H1 (cell line): ENCODE data around the gene SLC37A2. TPM values are rescaled to one million over a fixed set of nuclear protein-coding genes. Genes with fewer than 3 reads are reported as not detected.

Experiments
- CREB1 ChIP-seq: IDR thresholded peaks from 2 replicates; pipeline ENCODE4 v1.6.1; 2012; ENCODE audit warnings: inconsistent platforms
- HDAC6 ChIP-seq: IDR thresholded peaks from one replicate; pipeline ENCODE4 v1.7.1; 2012; ENCODE audit warnings: low read depth, mild to moderate bottlenecking, inconsistent platforms, low read length, moderate library complexity
- KDM4A ChIP-seq: IDR thresholded peaks from one replicate; pipeline ENCODE4 v1.7.1; 2012; ENCODE audit warnings: low read depth, mild to moderate bottlenecking, moderate library complexity, low read length, inconsistent platforms; ENCODE audit not compliant: severe bottlenecking
- RAD21 ChIP-seq, 2 experiments: IDR thresholded peaks in 1 of 2; conservative IDR thresholded peaks in 1 of 2; 2 replicates each; pipeline ENCODE4 v1.6.1; 2011; ENCODE audit warnings: low read depth in 2 of 2, low read length in 2 of 2, improper control_type of control experiment in 1 of 2, inconsistent platforms in 1 of 2, mild to moderate bottlenecking in 1 of 2, moderate library complexity in 1 of 2
- RXRA ChIP-seq: IDR thresholded peaks from 2 replicates; pipeline ENCODE4 v1.6.1; 2011; ENCODE audit warnings: low read depth, mild to moderate bottlenecking, low read length, moderate library complexity; ENCODE audit not compliant: insufficient read depth
- SIX5 ChIP-seq: IDR thresholded peaks from 2 replicates; pipeline ENCODE4 v1.6.1; 2011; ENCODE audit warnings: mild to moderate bottlenecking, low read depth, low read length
- TBP ChIP-seq: IDR thresholded peaks from 2 replicates; pipeline ENCODE4 v1.6.1; 2011; ENCODE audit warnings: low read depth, low read length, improper control_type of control experiment
- polyA plus RNA-seq, 7 experiments: library from polyadenylated mRNA; depleted of rRNA in 3 of 7; stranded (reverse) in 5 of 7; unstranded in 2 of 7; fragments of >200 nt in 5 of 7; fragments of 200-250 nt in 2 of 7; gene quantifications; 1 replicate in 5 of 7; 2 replicates in 1 of 7; 4 replicates in 1 of 7; pipeline versions ENCODE4 v1.2.1 to v1.2.3, GENCODE V29; 2011 to 2013; ENCODE audit warnings: missing spikeins in 2 of 7, mixed read lengths in 2 of 7
- total RNA-seq: library from RNA; stranded (reverse); fragmentation: NEBNext Ultra II Directional; extraction: Animal tissue kit (Norgen Biotek cat#: 25700); gene quantifications from 2 replicates; pipeline ENCODE4 v1.2.1, GENCODE V29; 2021

The SLC37A2 gene
- total and polyA plus RNA-seq, 2 of the 8 experiments (the other 6 are each of a cell fraction or from before 2014, with no cell fraction given): 1.3 to 1.9 TPM

- TF ChIP-seq RXRA: no peak
- TF ChIP-seq CREB1: no peak
- TF ChIP-seq SIX5: no peak
- no peak for TF ChIP-seq TBP
- no peak for TF ChIP-seq HDAC6
- no peak for TF ChIP-seq KDM4A
- TF ChIP-seq RAD21 (IDR thresholded peaks at IDR 0.05 in 1 of 2, conservative IDR thresholded peaks at IDR 0.05 in 1 of 2; ENCODE audit: low read depth in 2 of 2, low read length in 2 of 2): no peak
Observed at GRCh38 chr11:125082040-125082439, 18.9 kb downstream of the SLC37A2 start (continued).
